Measurements from ENCODE around the gene TAF10.

The TAF10 gene

GRCh38 chr11:6576471-6577373 is 35.3 kb downstream of the TAF10 start:
- DNase-seq: no peak

GRCh38 chr11:6574816-6575715 is 37.0 kb downstream of the TAF10 start:
- no peak for DNase-seq

- DNase-seq: no peak
These were observed 39.8 kb downstream of the TAF10 start for GRCh38 chr11:6572215-6572614.

GRCh38 chr11:6571434-6572008 is 40.5 kb downstream of the TAF10 start:
- no peak for DNase-seq

GRCh38 chr11:6570691-6571427 is 41.2 kb downstream of the TAF10 start:
- DNase-seq: no peak

- DNase-seq: no peak
These were observed 42.3 kb downstream of the TAF10 start for GRCh38 chr11:6569706-6570105.

GRCh38 chr11:6568191-6568918 is 43.7 kb downstream of the TAF10 start:
- DNase-seq: no peak

GRCh38 chr11:6567371-6567745 is 44.7 kb downstream of the TAF10 start:
- DNase-seq: no peak

- no peak for DNase-seq
These were observed 45.2 kb downstream of the TAF10 start for GRCh38 chr11:6566704-6567370.

- no peak for DNase-seq
These were observed 45.9 kb downstream of the TAF10 start for GRCh38 chr11:6565988-6566703.

- no peak for DNase-seq
These were observed 46.7 kb downstream of the TAF10 start for GRCh38 chr11:6565325-6565724.

- DNase-seq: no peak
These were observed 48.3 kb downstream of the TAF10 start for GRCh38 chr11:6563667-6564066.

GRCh38 chr11:6563121-6563619 is 48.8 kb downstream of the TAF10 start:
- no peak for DNase-seq

- no peak for DNase-seq
These were observed 50.7 kb downstream of the TAF10 start for GRCh38 chr11:6561288-6561687.
